Endothelial cell of umbilical vein (primary cell): ENCODE measurements around the gene IMPA2.

Experiments used
- EZH2 ChIP-seq: IDR thresholded peaks from 2 replicates; pipeline ENCODE4 v1.6.1; 2012; ENCODE audit warnings: borderline replicate concordance, low read depth, mild to moderate bottlenecking, moderate library complexity, low read length, inconsistent platforms; ENCODE audit not compliant: severe bottlenecking
- FOS ChIP-seq: IDR thresholded peaks from 2 replicates; pipeline ENCODE4 v1.6.1; 2011; ENCODE audit warnings: mild to moderate bottlenecking, low read length, moderate library complexity, borderline replicate concordance; ENCODE audit not compliant: insufficient read depth
- POLR2A ChIP-seq: IDR thresholded peaks from 2 replicates; pipeline ENCODE4 v1.6.1; 2012; ENCODE audit warnings: low read depth, mild to moderate bottlenecking, control low read depth, low read length
- POLR2AphosphoS5 ChIP-seq: IDR thresholded peaks from 2 replicates; pipeline ENCODE4 v1.6.1; 2012; ENCODE audit warnings: low read depth, mild to moderate bottlenecking, control low read depth, low read length, moderate library complexity; ENCODE audit not compliant: insufficient read depth
- TF ChIP-seq, protein P1 (sequence below), 2 donors: IDR thresholded peaks; 1 replicate in 1 of 2; 2 replicates in 1 of 2; pipeline ENCODE4 v1.5.1; 2011; ENCODE audit warnings: low read length in 2 of 2, mild to moderate bottlenecking in 2 of 2, moderate library complexity in 2 of 2, control low read depth in 1 of 2, inconsistent platforms in 1 of 2, low read depth in 1 of 2; ENCODE audit not compliant: insufficient read depth in 1 of 2; ENCODE audit errors: extremely low read depth in 1 of 2

DNA sequence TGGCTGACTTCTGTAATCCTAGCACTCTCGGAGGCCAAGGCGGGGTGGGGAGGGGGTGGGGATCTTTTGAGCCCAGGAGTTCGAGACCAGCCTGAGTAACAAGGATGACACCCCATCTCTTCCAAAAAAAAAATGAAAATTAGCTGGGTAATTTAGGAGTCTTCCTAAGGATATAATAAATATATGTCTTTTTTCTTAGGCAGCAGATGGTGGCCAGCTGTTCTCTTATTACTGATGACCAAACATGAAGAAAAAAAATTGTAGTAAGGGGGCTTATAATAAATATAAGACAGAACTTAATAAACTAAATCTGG is 4.2 kb upstream of the IMPA2 start:
- TF ChIP-seq, protein P1, sequence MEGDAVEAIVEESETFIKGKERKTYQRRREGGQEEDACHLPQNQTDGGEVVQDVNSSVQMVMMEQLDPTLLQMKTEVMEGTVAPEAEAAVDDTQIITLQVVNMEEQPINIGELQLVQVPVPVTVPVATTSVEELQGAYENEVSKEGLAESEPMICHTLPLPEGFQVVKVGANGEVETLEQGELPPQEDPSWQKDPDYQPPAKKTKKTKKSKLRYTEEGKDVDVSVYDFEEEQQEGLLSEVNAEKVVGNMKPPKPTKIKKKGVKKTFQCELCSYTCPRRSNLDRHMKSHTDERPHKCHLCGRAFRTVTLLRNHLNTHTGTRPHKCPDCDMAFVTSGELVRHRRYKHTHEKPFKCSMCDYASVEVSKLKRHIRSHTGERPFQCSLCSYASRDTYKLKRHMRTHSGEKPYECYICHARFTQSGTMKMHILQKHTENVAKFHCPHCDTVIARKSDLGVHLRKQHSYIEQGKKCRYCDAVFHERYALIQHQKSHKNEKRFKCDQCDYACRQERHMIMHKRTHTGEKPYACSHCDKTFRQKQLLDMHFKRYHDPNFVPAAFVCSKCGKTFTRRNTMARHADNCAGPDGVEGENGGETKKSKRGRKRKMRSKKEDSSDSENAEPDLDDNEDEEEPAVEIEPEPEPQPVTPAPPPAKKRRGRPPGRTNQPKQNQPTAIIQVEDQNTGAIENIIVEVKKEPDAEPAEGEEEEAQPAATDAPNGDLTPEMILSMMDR (IDR thresholded peaks at IDR 0.05; ENCODE audit: extremely low read depth in 1 of 2, insufficient read depth in 1 of 2, low read depth in 1 of 2, low read length in 2 of 2): no peak
- TF ChIP-seq POLR2A (no peak), POLR2AphosphoS5 (no peak), EZH2 (no peak), FOS (no peak)
